ENCODE measurements around the gene RHBDF2.

- no peak for TF ChIP-seq CTCF (IDR thresholded peaks at IDR 0.05)
- TF ChIP-seq POLR2A (IDR thresholded peaks at IDR 0.05): no peak
These were observed 33.9 kb downstream of the RHBDF2 start, which contains the start of gene AANAT for GRCh38 chr17:76467366-76467765.

Data from testis (tissue), 2 donors.